Measurements from ENCODE around the gene MFSD12.

The MFSD12 gene

DNA sequence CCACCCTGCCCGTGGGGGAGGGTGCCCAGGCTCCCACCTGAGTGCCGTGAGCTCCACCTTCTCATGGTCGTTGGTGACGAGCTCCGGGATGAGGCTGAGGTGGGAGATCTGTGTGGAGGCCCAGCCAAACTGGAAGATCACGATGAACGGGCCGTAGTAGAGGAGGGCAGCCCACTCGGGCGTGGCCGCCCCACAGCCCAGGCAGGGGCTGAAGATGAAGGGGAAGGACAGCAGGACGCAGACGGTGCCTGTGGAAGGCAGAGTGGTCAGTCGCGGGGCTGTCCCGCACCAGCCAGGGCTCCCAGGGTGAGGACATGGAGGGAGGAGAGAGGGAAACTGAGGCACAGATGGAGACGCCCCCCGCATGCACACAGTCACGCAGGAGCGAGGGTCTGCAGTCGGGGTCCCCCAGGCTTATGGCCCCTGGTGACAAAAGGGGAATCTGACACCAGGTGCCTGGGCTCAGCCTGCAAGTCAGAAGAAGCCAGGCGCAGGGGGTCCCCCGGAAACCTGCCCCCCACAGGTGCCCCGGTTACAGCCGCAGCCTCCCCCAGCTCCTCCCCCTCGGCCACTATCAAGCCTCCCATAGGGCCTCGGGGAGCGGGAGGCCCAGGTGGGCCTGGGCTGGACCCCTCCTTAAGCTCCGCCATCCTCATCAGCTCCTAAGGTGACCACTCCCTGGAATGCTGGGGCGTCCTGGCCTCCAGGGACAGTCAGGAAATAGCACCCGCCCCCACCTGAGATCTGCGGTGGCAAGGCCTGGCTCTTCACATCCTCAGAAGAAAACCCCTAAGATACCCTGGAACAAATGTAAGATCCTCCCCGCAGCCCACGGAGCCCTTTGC, 6.2 kb downstream of the MFSD12 start:
- H3K4me3 ChIP-seq (ENCODE audit: severe bottlenecking): no peak overlapping the region
- no peak overlapping the region for H3K27ac ChIP-seq (ENCODE audit: poor library complexity, severe bottlenecking)
- DNase-seq (ENCODE audit: low spot score) (no peak), ATAC-seq (ENCODE audit: low read depth) (no peak)
- no peaks in the 10 kb centered on the region for H3K27me3 ChIP-seq (ENCODE audit: insufficient read depth, poor library complexity, severe bottlenecking)
- no peaks in the 10 kb centered on the region for H3K9me3 ChIP-seq (ENCODE audit: severe bottlenecking)
- no peaks in the 10 kb centered on the region for H3K4me1 ChIP-seq (ENCODE audit: insufficient read depth, poor library complexity, severe bottlenecking)
- H3K36me3 ChIP-seq (ENCODE audit: low read depth): peaks cover 16% of the 10 kb centered on the region; the same call in 1 of the 2 replicates
- TF ChIP-seq, protein P1, sequence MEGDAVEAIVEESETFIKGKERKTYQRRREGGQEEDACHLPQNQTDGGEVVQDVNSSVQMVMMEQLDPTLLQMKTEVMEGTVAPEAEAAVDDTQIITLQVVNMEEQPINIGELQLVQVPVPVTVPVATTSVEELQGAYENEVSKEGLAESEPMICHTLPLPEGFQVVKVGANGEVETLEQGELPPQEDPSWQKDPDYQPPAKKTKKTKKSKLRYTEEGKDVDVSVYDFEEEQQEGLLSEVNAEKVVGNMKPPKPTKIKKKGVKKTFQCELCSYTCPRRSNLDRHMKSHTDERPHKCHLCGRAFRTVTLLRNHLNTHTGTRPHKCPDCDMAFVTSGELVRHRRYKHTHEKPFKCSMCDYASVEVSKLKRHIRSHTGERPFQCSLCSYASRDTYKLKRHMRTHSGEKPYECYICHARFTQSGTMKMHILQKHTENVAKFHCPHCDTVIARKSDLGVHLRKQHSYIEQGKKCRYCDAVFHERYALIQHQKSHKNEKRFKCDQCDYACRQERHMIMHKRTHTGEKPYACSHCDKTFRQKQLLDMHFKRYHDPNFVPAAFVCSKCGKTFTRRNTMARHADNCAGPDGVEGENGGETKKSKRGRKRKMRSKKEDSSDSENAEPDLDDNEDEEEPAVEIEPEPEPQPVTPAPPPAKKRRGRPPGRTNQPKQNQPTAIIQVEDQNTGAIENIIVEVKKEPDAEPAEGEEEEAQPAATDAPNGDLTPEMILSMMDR (IDR thresholded peaks at IDR 0.05; ENCODE audit: poor library complexity, severe bottlenecking): no peak

DNA sequence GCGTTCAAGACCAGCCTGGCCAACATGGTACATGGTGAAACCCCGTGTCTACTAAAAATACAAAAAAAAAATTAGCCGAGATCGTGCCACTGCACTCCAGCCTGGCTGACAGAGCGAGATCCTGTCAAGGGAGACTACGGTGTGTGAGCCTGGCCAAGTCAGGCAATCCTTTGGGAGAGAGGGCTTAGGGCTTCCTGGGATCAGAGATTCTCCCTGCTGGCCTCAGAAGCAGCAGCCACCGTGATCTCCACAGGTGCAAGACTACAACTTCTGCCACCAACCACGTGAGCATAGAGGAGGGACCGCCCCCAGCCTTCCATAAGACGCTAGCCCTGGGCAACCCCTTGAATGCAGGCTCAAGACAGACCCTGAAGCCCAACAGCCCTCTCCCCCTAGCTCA, 7.6 kb downstream of the MFSD12 start:
- no peaks in the 10 kb centered on the region for H3K4me1 ChIP-seq (ENCODE audit: insufficient read depth, poor library complexity, severe bottlenecking)
- no peaks in the 10 kb centered on the region for H3K9me3 ChIP-seq (ENCODE audit: severe bottlenecking)
- H3K36me3 ChIP-seq (ENCODE audit: low read depth): peaks cover 16% of the 10 kb centered on the region; the same call in 1 of the 2 replicates
- no peak for DNase-seq (ENCODE audit: low spot score)
- H3K27ac ChIP-seq (ENCODE audit: poor library complexity, severe bottlenecking): no peak overlapping the region
- H3K4me3 ChIP-seq (ENCODE audit: severe bottlenecking): no peak overlapping the region
- no peaks in the 10 kb centered on the region for H3K27me3 ChIP-seq (ENCODE audit: insufficient read depth, poor library complexity, severe bottlenecking)
- no peak for ATAC-seq (ENCODE audit: low read depth)
- TF ChIP-seq, protein P1 (IDR thresholded peaks at IDR 0.05; ENCODE audit: poor library complexity, severe bottlenecking): no peak

DNA sequence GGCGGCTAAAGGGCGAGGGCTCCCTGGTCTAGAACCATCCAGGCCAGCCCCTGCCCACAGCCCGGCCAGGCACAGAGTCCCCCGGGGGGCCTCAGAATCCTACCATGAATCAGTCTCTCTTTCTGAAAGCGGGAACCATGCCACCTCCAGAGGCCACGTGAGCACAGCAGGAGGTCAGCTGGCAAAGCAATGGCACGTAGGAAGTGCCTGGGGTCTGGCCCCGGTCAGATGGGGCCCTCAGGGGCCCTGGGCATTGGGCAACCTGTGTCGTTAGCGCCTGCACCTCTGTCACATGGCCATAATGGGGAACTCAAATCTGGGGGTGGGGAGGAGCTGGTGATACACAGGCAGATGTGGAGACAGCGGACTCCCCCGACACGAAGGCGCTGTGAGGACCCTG, 8.8 kb downstream of the MFSD12 start:
- peaks cover 19% of the 10 kb centered on the region; the same call in 1 of the 2 replicates for H3K36me3 ChIP-seq (ENCODE audit: low read depth)
- DNase-seq (ENCODE audit: low spot score): no peak
- H3K4me3 ChIP-seq (ENCODE audit: severe bottlenecking): no peak overlapping the region
- H3K27ac ChIP-seq (ENCODE audit: poor library complexity, severe bottlenecking): no peak overlapping the region
- H3K27me3 ChIP-seq (ENCODE audit: insufficient read depth, poor library complexity, severe bottlenecking): no peaks in the 10 kb centered on the region
- H3K4me1 ChIP-seq (ENCODE audit: insufficient read depth, poor library complexity, severe bottlenecking): no peaks in the 10 kb centered on the region
- TF ChIP-seq, protein P1 (IDR thresholded peaks at IDR 0.05; ENCODE audit: poor library complexity, severe bottlenecking): no peak
- H3K9me3 ChIP-seq (ENCODE audit: severe bottlenecking): no peaks in the 10 kb centered on the region
- ATAC-seq (ENCODE audit: low read depth): no peak

DNA sequence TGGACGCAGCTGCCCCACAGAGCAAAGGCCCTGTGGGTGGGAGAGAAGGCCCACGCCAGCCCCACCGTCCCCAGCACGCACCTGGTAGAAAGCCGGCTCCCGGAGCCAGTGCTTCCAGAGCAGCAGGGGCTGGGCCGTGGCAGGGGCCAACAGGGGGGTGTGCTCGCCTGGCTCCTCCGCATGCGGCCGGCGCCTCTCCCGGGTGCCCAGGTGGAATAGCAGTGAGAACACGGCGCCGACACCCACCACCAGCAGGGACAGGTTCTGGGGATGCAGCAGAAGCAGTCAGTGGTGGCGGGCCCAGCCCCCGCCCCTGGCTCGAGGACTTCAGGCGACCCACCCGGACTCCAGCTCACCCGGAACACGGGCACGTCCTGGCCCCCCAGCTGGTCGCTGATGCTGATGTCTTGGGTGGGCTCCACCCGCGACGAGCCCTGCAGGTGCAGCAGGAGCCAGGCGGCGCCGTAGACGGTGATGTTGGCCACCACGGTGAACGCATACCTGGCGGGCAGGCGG, 9.6 kb downstream of the MFSD12 start:
- Histone ChIP-seq H3K4me3 (ENCODE audit: severe bottlenecking) (no peak overlapping the region), H3K36me3 (ENCODE audit: low read depth) (peaks cover 19% of the 10 kb centered on the region; the same call in 1 of the 2 replicates), H3K9me3 (ENCODE audit: severe bottlenecking) (no peaks in the 10 kb centered on the region), H3K27ac (ENCODE audit: poor library complexity, severe bottlenecking) (no peak overlapping the region), H3K27me3 (ENCODE audit: insufficient read depth, poor library complexity, severe bottlenecking) (no peaks in the 10 kb centered on the region), H3K4me1 (ENCODE audit: insufficient read depth, poor library complexity, severe bottlenecking) (no peaks in the 10 kb centered on the region)
- no peak for DNase-seq (ENCODE audit: low spot score)
- TF ChIP-seq, protein P1 (IDR thresholded peaks at IDR 0.05; ENCODE audit: poor library complexity, severe bottlenecking): no peak
- no peak for ATAC-seq (ENCODE audit: low read depth)

DNA sequence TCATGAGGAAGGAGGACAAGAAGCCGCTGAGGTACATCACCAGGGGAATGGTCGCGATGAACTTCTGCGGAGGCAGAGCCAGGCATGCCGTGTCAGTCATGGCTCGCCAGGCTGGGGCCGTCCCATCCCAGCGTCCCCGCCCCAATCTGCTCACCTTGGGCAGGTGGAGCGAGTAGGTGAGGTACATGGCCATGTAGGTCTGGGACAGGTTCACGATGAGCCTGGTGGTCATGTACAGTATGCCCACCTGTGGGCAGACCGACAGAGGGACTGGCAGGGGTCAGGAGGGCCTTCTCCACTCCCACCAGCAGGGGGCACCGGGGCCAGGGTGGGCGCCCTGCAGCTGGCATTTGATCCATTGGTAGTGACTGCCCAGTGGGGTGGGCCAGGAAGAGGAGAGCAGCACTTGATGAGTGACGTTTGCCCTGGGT, 10.1 kb downstream of the MFSD12 start:
- Histone ChIP-seq H3K4me3 (ENCODE audit: severe bottlenecking) (no peak overlapping the region), H3K4me1 (ENCODE audit: insufficient read depth, poor library complexity, severe bottlenecking) (no peaks in the 10 kb centered on the region), H3K27me3 (ENCODE audit: insufficient read depth, poor library complexity, severe bottlenecking) (no peaks in the 10 kb centered on the region), H3K36me3 (ENCODE audit: low read depth) (peaks cover 19% of the 10 kb centered on the region; the same call in 1 of the 2 replicates), H3K9me3 (ENCODE audit: severe bottlenecking) (no peaks in the 10 kb centered on the region), H3K27ac (ENCODE audit: poor library complexity, severe bottlenecking) (no peak overlapping the region)
- TF ChIP-seq, protein P1 (IDR thresholded peaks at IDR 0.05; ENCODE audit: poor library complexity, severe bottlenecking): peak; percentile 32
- ATAC-seq (ENCODE audit: low read depth) (no peak), DNase-seq (ENCODE audit: low spot score) (no peak)
